ENCODE data around the gene DUS1L.

Gene DUS1L

GRCh38 chr17:82063424-82064415, 1.9 kb downstream of the DUS1L start:
- no peak overlapping the region for H3K27ac ChIP-seq (ENCODE audit: poor library complexity, severe bottlenecking)
- H3K4me1 ChIP-seq (ENCODE audit: insufficient read depth, poor library complexity, severe bottlenecking): no peaks in the 10 kb centered on the region
- H3K9me3 ChIP-seq (ENCODE audit: severe bottlenecking): no peaks in the 10 kb centered on the region
- no peak overlapping the region for H3K4me3 ChIP-seq (ENCODE audit: severe bottlenecking)
- H3K27me3 ChIP-seq (ENCODE audit: insufficient read depth, poor library complexity, severe bottlenecking): no peaks in the 10 kb centered on the region
- DNase-seq (ENCODE audit: low spot score): no peak
- ATAC-seq (ENCODE audit: low read depth): no peak
- H3K36me3 ChIP-seq (ENCODE audit: low read depth): peaks cover 55% of the 10 kb centered on the region
- TF ChIP-seq, protein P1, sequence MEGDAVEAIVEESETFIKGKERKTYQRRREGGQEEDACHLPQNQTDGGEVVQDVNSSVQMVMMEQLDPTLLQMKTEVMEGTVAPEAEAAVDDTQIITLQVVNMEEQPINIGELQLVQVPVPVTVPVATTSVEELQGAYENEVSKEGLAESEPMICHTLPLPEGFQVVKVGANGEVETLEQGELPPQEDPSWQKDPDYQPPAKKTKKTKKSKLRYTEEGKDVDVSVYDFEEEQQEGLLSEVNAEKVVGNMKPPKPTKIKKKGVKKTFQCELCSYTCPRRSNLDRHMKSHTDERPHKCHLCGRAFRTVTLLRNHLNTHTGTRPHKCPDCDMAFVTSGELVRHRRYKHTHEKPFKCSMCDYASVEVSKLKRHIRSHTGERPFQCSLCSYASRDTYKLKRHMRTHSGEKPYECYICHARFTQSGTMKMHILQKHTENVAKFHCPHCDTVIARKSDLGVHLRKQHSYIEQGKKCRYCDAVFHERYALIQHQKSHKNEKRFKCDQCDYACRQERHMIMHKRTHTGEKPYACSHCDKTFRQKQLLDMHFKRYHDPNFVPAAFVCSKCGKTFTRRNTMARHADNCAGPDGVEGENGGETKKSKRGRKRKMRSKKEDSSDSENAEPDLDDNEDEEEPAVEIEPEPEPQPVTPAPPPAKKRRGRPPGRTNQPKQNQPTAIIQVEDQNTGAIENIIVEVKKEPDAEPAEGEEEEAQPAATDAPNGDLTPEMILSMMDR (IDR thresholded peaks at IDR 0.05; ENCODE audit: poor library complexity, severe bottlenecking): no peak

DNA sequence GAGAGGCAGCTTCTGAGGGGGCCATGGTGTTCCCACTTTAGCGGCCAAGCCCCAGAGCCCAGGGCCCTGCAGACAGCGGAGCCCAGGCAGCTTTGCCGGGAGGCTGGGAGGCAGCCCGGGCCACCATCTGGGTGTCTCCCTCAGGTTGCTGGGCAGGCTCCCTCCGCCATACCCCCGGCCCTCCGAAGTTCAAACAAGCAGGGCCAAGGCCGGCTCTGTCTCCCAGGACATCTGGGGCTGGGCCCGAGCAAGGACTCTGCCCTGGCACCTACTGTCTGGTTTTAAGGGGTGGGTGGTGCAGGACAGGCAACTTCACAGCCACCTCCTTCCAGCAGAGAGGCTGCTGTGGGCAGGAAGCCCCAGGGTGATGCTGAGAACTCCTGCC, 2.6 kb downstream of the DUS1L start:
- ATAC-seq (ENCODE audit: low read depth): no peak
- no peak overlapping the region for H3K27ac ChIP-seq (ENCODE audit: poor library complexity, severe bottlenecking)
- no peak overlapping the region for H3K4me3 ChIP-seq (ENCODE audit: severe bottlenecking)
- no peaks in the 10 kb centered on the region for H3K9me3 ChIP-seq (ENCODE audit: severe bottlenecking)
- no peak for DNase-seq (ENCODE audit: low spot score)
- TF ChIP-seq, protein P1 (IDR thresholded peaks at IDR 0.05; ENCODE audit: poor library complexity, severe bottlenecking): no peak
- H3K27me3 ChIP-seq (ENCODE audit: insufficient read depth, poor library complexity, severe bottlenecking): no peaks in the 10 kb centered on the region
- H3K4me1 ChIP-seq (ENCODE audit: insufficient read depth, poor library complexity, severe bottlenecking): no peaks in the 10 kb centered on the region
- H3K36me3 ChIP-seq (ENCODE audit: low read depth): peaks cover 63% of the 10 kb centered on the region

GRCh38 chr17:82062076-82062983, 3.3 kb downstream of the DUS1L start:
- ATAC-seq (ENCODE audit: low read depth) (no peak), DNase-seq (ENCODE audit: low spot score) (no peak)
- Histone ChIP-seq H3K4me1 (ENCODE audit: insufficient read depth, poor library complexity, severe bottlenecking) (no peaks in the 10 kb centered on the region), H3K27ac (ENCODE audit: poor library complexity, severe bottlenecking) (no peak overlapping the region), H3K36me3 (ENCODE audit: low read depth) (peaks cover 69% of the 10 kb centered on the region), H3K27me3 (ENCODE audit: insufficient read depth, poor library complexity, severe bottlenecking) (no peaks in the 10 kb centered on the region), H3K4me3 (ENCODE audit: severe bottlenecking) (no peak overlapping the region), H3K9me3 (ENCODE audit: severe bottlenecking) (no peaks in the 10 kb centered on the region)
- TF ChIP-seq, protein P1 (IDR thresholded peaks at IDR 0.05; ENCODE audit: poor library complexity, severe bottlenecking): no peak

DNA sequence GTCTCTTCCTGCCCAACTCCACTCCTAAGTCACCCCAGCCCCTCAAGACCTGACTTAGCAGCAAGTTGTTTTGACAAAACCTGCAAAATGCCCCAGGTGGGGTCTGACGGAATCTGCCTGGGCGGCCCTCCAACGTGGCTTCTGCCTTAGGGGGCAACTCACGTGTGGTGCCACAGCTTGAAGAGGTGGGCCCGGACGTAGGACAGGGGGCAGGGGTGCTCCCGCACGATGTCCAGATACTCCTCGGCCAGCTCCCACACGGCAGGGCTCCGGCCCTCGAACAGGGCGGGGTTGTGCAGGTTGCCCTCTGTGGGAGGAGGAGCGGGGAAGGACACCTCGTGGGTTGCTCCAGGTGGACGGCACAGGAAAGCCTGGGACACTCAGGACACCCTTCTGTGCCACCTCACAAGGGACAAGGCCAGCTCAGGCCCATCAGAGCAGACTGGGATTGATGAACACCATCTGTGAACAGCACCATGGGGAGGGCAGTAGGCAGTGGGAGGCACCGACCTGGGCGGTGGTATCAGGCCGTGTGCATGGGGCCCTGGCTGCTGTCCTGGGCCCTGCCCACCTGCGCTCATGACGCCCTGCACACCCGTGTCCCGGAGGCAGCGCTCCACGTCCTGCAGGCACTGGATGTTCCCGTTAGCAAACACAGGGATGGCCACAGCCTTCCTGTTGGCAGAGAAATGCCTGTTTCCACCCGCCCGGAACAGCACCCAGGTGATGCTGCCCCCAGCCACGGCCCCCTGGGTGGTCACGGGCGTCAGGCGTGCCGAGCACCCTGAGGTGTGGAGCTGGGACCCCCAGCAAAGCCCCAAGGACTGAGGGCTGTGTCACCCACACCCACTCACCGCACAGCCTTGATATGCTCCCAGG, 4.3 kb downstream of the DUS1L start:
- DNase-seq (ENCODE audit: low spot score) (no peak), ATAC-seq (ENCODE audit: low read depth) (no peak)
- peaks cover 80% of the 10 kb centered on the region for H3K36me3 ChIP-seq (ENCODE audit: low read depth)
- no peaks in the 10 kb centered on the region for H3K4me1 ChIP-seq (ENCODE audit: insufficient read depth, poor library complexity, severe bottlenecking)
- H3K9me3 ChIP-seq (ENCODE audit: severe bottlenecking): no peaks in the 10 kb centered on the region
- H3K27me3 ChIP-seq (ENCODE audit: insufficient read depth, poor library complexity, severe bottlenecking): no peaks in the 10 kb centered on the region
- TF ChIP-seq, protein P1 (IDR thresholded peaks at IDR 0.05; ENCODE audit: poor library complexity, severe bottlenecking): no peak
- H3K4me3 ChIP-seq (ENCODE audit: severe bottlenecking): no peak overlapping the region
- H3K27ac ChIP-seq (ENCODE audit: poor library complexity, severe bottlenecking): no peak overlapping the region
